Measurements from ENCODE around the gene KIAA1328. TPM values are rescaled to one million over a fixed set of nuclear protein-coding genes. Genes with fewer than 3 reads are reported as not detected.
A peak's percentile ranks its signal among the peaks of the same experiment; 100 is the strongest.

The KIAA1328 gene
- total RNA-seq, 1 experiment from 2014 or later: 15.5 TPM

GRCh38 chr18:36829362-36830157 is 633 bp downstream of the KIAA1328 start:
- H3K4me2 ChIP-seq (ENCODE audit: low read depth, low read length, poor library complexity, severe bottlenecking): peak overlapping the region; percentile 85
- peaks cover 11% of the 10 kb centered on the region; the same call in 1 of the 2 replicates for H3K36me3 ChIP-seq (ENCODE audit: insufficient read depth, low read length)
- H3K27me3 ChIP-seq (ENCODE audit: low read length): no peaks in the 10 kb centered on the region
- peak overlapping the region; percentile 81 for H3K4me3 ChIP-seq (ENCODE audit: low read length)
- no peaks in the 10 kb centered on the region for H4K20me1 ChIP-seq (ENCODE audit: insufficient read depth, low read depth, low read length)
- peaks cover 71% of the 10 kb centered on the region for H3K79me2 ChIP-seq (ENCODE audit: low read length)
- peaks cover 44% of the 10 kb centered on the region for H3K4me1 ChIP-seq (ENCODE audit: low read length)
- H3K27ac ChIP-seq (ENCODE audit: low read length): peak overlapping the region; percentile 69
- H2AFZ ChIP-seq (ENCODE audit: low read length): peak overlapping the region; percentile 53
- H3K9me3 ChIP-seq (ENCODE audit: low read length): no peaks in the 10 kb centered on the region
- H3K9ac ChIP-seq (ENCODE audit: low read length): peak overlapping the region; percentile 86
- no peaks in the 10 kb centered on the region for H3K9me2 ChIP-seq (replicated peaks; ENCODE audit: insufficient read depth, low read length)
- DNase-seq: peak; percentile 48

- peak overlapping the region; percentile 85 for H3K4me2 ChIP-seq (ENCODE audit: low read depth, low read length, poor library complexity, severe bottlenecking)
- no peaks in the 10 kb centered on the region for H3K9me2 ChIP-seq (replicated peaks; ENCODE audit: insufficient read depth, low read length)
- peaks cover 7% of the 10 kb centered on the region; the same call in 1 of the 2 replicates for H3K36me3 ChIP-seq (ENCODE audit: insufficient read depth, low read length)
- H3K27me3 ChIP-seq (ENCODE audit: low read length): no peaks in the 10 kb centered on the region
- H3K9me3 ChIP-seq (ENCODE audit: low read length): no peaks in the 10 kb centered on the region
- H3K4me3 ChIP-seq (ENCODE audit: low read length): peak overlapping the region; percentile 81
- H3K27ac ChIP-seq (ENCODE audit: low read length): peak overlapping the region; percentile 69
- H3K79me2 ChIP-seq (ENCODE audit: low read length): peaks cover 66% of the 10 kb centered on the region
- peaks cover 44% of the 10 kb centered on the region for H3K4me1 ChIP-seq (ENCODE audit: low read length)
- H4K20me1 ChIP-seq (ENCODE audit: insufficient read depth, low read depth, low read length): no peaks in the 10 kb centered on the region
- H2AFZ ChIP-seq (ENCODE audit: low read length): 0 out of 2 replicates have a peak overlapping the region, but pooled peaks have one; percentile 2
- peak overlapping the region; percentile 86 for H3K9ac ChIP-seq (ENCODE audit: low read length)
- DNase-seq: no peak
These were observed 1.2 kb downstream of the KIAA1328 start for GRCh38 chr18:36830158-36830495.

- Histone ChIP-seq H3K36me3 (ENCODE audit: insufficient read depth, low read length) (peaks cover 4% of the 10 kb centered on the region; the same call in 1 of the 2 replicates), H2AFZ (ENCODE audit: low read length) (no peak overlapping the region), H3K27ac (ENCODE audit: low read length) (peak overlapping the region; percentile 27; the same call in 1 of the 2 replicates), H3K79me2 (ENCODE audit: low read length) (peaks cover 56% of the 10 kb centered on the region), H3K9ac (ENCODE audit: low read length) (0 out of 2 replicates have a peak overlapping the region, but pooled peaks have one; percentile 7), H3K9me2 (replicated peaks; ENCODE audit: insufficient read depth, low read length) (no peaks in the 10 kb centered on the region), H3K4me1 (ENCODE audit: low read length) (peaks cover 44% of the 10 kb centered on the region), H4K20me1 (ENCODE audit: insufficient read depth, low read depth, low read length) (no peaks in the 10 kb centered on the region), H3K27me3 (ENCODE audit: low read length) (no peaks in the 10 kb centered on the region), H3K9me3 (ENCODE audit: low read length) (no peaks in the 10 kb centered on the region), H3K4me3 (ENCODE audit: low read length) (peak overlapping the region; percentile 81; the same call in 1 of the 2 replicates), H3K4me2 (ENCODE audit: low read depth, low read length, poor library complexity, severe bottlenecking) (peak overlapping the region; percentile 85)
- peak; percentile 6 for DNase-seq
These were observed 2.2 kb downstream of the KIAA1328 start for GRCh38 chr18:36831139-36831538.

- Histone ChIP-seq H4K20me1 (ENCODE audit: insufficient read depth, low read depth, low read length) (no peaks in the 10 kb centered on the region), H2AFZ (ENCODE audit: low read length) (no peak overlapping the region), H3K9me3 (ENCODE audit: low read length) (no peaks in the 10 kb centered on the region), H3K9me2 (replicated peaks; ENCODE audit: insufficient read depth, low read length) (no peaks in the 10 kb centered on the region), H3K4me3 (ENCODE audit: low read length) (no peak overlapping the region), H3K4me1 (ENCODE audit: low read length) (peaks cover 36% of the 10 kb centered on the region), H3K9ac (ENCODE audit: low read length) (no peak overlapping the region), H3K27me3 (ENCODE audit: low read length) (no peaks in the 10 kb centered on the region), H3K4me2 (ENCODE audit: low read depth, low read length, poor library complexity, severe bottlenecking) (peak overlapping the region; percentile 14), H3K36me3 (ENCODE audit: insufficient read depth, low read length) (peaks cover 16% of the 10 kb centered on the region), H3K27ac (ENCODE audit: low read length) (no peak overlapping the region), H3K79me2 (ENCODE audit: low read length) (peaks cover 39% of the 10 kb centered on the region)
- peak; percentile 40 for DNase-seq
These were observed 4.2 kb downstream of the KIAA1328 start for GRCh38 chr18:36833120-36833519.

- no peaks in the 10 kb centered on the region for H3K9me3 ChIP-seq (ENCODE audit: low read length)
- H3K4me1 ChIP-seq (ENCODE audit: low read length): peaks cover 24% of the 10 kb centered on the region
- no peak overlapping the region for H2AFZ ChIP-seq (ENCODE audit: low read length)
- peak; percentile 28 for DNase-seq
- H3K27ac ChIP-seq (ENCODE audit: low read length): no peak overlapping the region
- H3K4me3 ChIP-seq (ENCODE audit: low read length): no peak overlapping the region
- no peak overlapping the region for H3K9ac ChIP-seq (ENCODE audit: low read length)
- H3K27me3 ChIP-seq (ENCODE audit: low read length): no peaks in the 10 kb centered on the region
- no peak overlapping the region for H3K4me2 ChIP-seq (ENCODE audit: low read depth, low read length, poor library complexity, severe bottlenecking)
- H3K9me2 ChIP-seq (replicated peaks; ENCODE audit: insufficient read depth, low read length): no peaks in the 10 kb centered on the region
- no peaks in the 10 kb centered on the region for H4K20me1 ChIP-seq (ENCODE audit: insufficient read depth, low read depth, low read length)
- peaks cover 19% of the 10 kb centered on the region for H3K36me3 ChIP-seq (ENCODE audit: insufficient read depth, low read length)
- peaks cover 19% of the 10 kb centered on the region for H3K79me2 ChIP-seq (ENCODE audit: low read length)
These were observed 7.0 kb downstream of the KIAA1328 start for GRCh38 chr18:36835927-36836326.

GRCh38 chr18:36839835-36840234 is 10.9 kb downstream of the KIAA1328 start:
- H3K4me2 ChIP-seq (ENCODE audit: low read depth, low read length, poor library complexity, severe bottlenecking): no peak overlapping the region
- H3K4me3 ChIP-seq (ENCODE audit: low read length): no peak overlapping the region
- DNase-seq: peak; percentile 12
- H3K9ac ChIP-seq (ENCODE audit: low read length): no peak overlapping the region
- no peaks in the 10 kb centered on the region; the same call in 1 of the 2 replicates for H3K4me1 ChIP-seq (ENCODE audit: low read length)
- no peaks in the 10 kb centered on the region for H3K9me2 ChIP-seq (replicated peaks; ENCODE audit: insufficient read depth, low read length)
- no peak overlapping the region for H3K27ac ChIP-seq (ENCODE audit: low read length)
- H4K20me1 ChIP-seq (ENCODE audit: insufficient read depth, low read depth, low read length): no peaks in the 10 kb centered on the region
- no peak overlapping the region for H2AFZ ChIP-seq (ENCODE audit: low read length)
- H3K36me3 ChIP-seq (ENCODE audit: insufficient read depth, low read length): peaks cover 19% of the 10 kb centered on the region
- H3K9me3 ChIP-seq (ENCODE audit: low read length): no peaks in the 10 kb centered on the region
- 0 out of 2 replicates have a peak, but pooled peaks cover 2% of the 10 kb centered on the region for H3K79me2 ChIP-seq (ENCODE audit: low read length)
- no peaks in the 10 kb centered on the region for H3K27me3 ChIP-seq (ENCODE audit: low read length)

GRCh38 chr18:36843199-36843598 is 14.3 kb downstream of the KIAA1328 start:
- no peak overlapping the region for H3K9ac ChIP-seq (ENCODE audit: low read length)
- no peaks in the 10 kb centered on the region; the same call in 1 of the 2 replicates for H3K4me1 ChIP-seq (ENCODE audit: low read length)
- no peak overlapping the region for H3K4me3 ChIP-seq (ENCODE audit: low read length)
- no peak overlapping the region for H3K4me2 ChIP-seq (ENCODE audit: low read depth, low read length, poor library complexity, severe bottlenecking)
- no peaks in the 10 kb centered on the region for H3K9me2 ChIP-seq (replicated peaks; ENCODE audit: insufficient read depth, low read length)
- peaks cover 2% of the 10 kb centered on the region; the same call in 1 of the 2 replicates for H3K36me3 ChIP-seq (ENCODE audit: insufficient read depth, low read length)
- H3K27me3 ChIP-seq (ENCODE audit: low read length): no peaks in the 10 kb centered on the region
- no peaks in the 10 kb centered on the region for H3K79me2 ChIP-seq (ENCODE audit: low read length)
- H3K27ac ChIP-seq (ENCODE audit: low read length): no peak overlapping the region
- H4K20me1 ChIP-seq (ENCODE audit: insufficient read depth, low read depth, low read length): no peaks in the 10 kb centered on the region
- DNase-seq: no peak
- H2AFZ ChIP-seq (ENCODE audit: low read length): no peak overlapping the region
- H3K9me3 ChIP-seq (ENCODE audit: low read length): no peaks in the 10 kb centered on the region

GRCh38 chr18:36843784-36844183 is 14.9 kb downstream of the KIAA1328 start:
- no peaks in the 10 kb centered on the region; the same call in 1 of the 2 replicates for H3K4me1 ChIP-seq (ENCODE audit: low read length)
- H3K36me3 ChIP-seq (ENCODE audit: insufficient read depth, low read length): no peaks in the 10 kb centered on the region
- H2AFZ ChIP-seq (ENCODE audit: low read length): no peak overlapping the region
- H3K79me2 ChIP-seq (ENCODE audit: low read length): no peaks in the 10 kb centered on the region
- no peak overlapping the region for H3K4me2 ChIP-seq (ENCODE audit: low read depth, low read length, poor library complexity, severe bottlenecking)
- H3K4me3 ChIP-seq (ENCODE audit: low read length): no peak overlapping the region
- H3K27ac ChIP-seq (ENCODE audit: low read length): no peak overlapping the region
- no peaks in the 10 kb centered on the region for H3K9me3 ChIP-seq (ENCODE audit: low read length)
- no peaks in the 10 kb centered on the region for H4K20me1 ChIP-seq (ENCODE audit: insufficient read depth, low read depth, low read length)
- H3K27me3 ChIP-seq (ENCODE audit: low read length): no peaks in the 10 kb centered on the region
- H3K9me2 ChIP-seq (replicated peaks; ENCODE audit: insufficient read depth, low read length): no peaks in the 10 kb centered on the region
- H3K9ac ChIP-seq (ENCODE audit: low read length): no peak overlapping the region
- no peak for DNase-seq
